Nephron progenitor cell (in vitro differentiated cells): ENCODE data around the gene IL17RC.

Experiments
- DNase-seq: peaks from one replicate; pipeline ENCODE4 v3.0.0; 2021
- H3K27ac Mint-ChIP-seq: 2 replicates; pipeline ENCODE4 v1.8.0; 2021; ENCODE audit warnings: mild to moderate bottlenecking, moderate library complexity, mixed read lengths
- H3K27me3 Mint-ChIP-seq: 2 replicates; pipeline ENCODE4 v1.8.0; 2021; ENCODE audit warnings: mild to moderate bottlenecking, low read depth, mixed read lengths; ENCODE audit not compliant: poor library complexity
- H3K36me3 Mint-ChIP-seq: 2 replicates; pipeline ENCODE4 v1.8.0; 2021; ENCODE audit warnings: low read depth, mixed read lengths
- H3K4me1 Mint-ChIP-seq: 2 replicates; pipeline ENCODE4 v1.8.0; 2021; ENCODE audit warnings: mixed read lengths
- H3K4me3 Mint-ChIP-seq: 2 replicates; pipeline ENCODE4 v1.8.0; 2021; ENCODE audit warnings: mild to moderate bottlenecking, moderate library complexity, mixed read lengths
- H3K9me3 Mint-ChIP-seq: 2 replicates; pipeline ENCODE4 v1.8.0; 2021; ENCODE audit warnings: mild to moderate bottlenecking, moderate library complexity, mixed read lengths
- TF ChIP-seq, protein P1 (sequence below): fragments of 200-600 bp; sonication (generic); IDR thresholded peaks from 2 replicates; pipeline ENCODE4 v1.5.0; 2021; ENCODE audit warnings: antibody characterized with exemption

IL17RC gene

DNA sequence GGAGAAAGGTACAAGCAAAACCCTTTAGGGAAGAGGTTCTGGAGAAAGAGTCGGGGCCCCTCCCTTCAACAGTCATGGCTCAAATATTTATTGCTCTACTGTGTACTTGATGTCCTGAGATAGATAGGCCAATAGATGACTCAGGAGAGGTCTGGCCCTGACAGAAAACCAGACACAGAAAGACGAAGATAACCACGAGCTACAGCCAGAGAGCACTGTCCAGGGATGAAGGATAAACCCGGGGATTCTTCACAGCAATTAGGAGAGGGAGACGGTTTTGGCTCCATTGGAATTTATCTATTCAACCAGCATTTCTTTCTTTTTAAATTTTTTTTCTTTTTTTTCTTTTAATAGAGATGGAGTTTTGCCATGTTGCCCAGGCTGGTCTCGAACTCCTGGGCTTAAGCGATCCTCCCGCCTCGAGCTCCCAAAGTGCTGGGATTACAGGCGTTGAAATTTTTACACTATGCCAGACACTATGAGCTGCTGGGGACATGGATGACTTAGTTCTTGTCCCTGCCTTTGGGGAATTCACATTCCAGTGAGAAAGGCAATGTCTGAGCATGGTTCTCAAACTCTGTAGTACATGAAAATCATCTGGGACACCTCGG lies 32.2 kb upstream of the IL17RC start:
- no peak for DNase-seq
- TF ChIP-seq, protein P1, sequence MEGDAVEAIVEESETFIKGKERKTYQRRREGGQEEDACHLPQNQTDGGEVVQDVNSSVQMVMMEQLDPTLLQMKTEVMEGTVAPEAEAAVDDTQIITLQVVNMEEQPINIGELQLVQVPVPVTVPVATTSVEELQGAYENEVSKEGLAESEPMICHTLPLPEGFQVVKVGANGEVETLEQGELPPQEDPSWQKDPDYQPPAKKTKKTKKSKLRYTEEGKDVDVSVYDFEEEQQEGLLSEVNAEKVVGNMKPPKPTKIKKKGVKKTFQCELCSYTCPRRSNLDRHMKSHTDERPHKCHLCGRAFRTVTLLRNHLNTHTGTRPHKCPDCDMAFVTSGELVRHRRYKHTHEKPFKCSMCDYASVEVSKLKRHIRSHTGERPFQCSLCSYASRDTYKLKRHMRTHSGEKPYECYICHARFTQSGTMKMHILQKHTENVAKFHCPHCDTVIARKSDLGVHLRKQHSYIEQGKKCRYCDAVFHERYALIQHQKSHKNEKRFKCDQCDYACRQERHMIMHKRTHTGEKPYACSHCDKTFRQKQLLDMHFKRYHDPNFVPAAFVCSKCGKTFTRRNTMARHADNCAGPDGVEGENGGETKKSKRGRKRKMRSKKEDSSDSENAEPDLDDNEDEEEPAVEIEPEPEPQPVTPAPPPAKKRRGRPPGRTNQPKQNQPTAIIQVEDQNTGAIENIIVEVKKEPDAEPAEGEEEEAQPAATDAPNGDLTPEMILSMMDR, result no peak
- Mint-ChIP-seq H3K36me3 (no peaks in the 10 kb centered on the region), H3K27me3 (peaks cover 5% of the 10 kb centered on the region), H3K9me3 (no peaks in the 10 kb centered on the region), H3K4me1 (peaks cover 8% of the 10 kb centered on the region), H3K27ac (peak overlapping the region; percentile 30), H3K4me3 (no peak overlapping the region)

DNA sequence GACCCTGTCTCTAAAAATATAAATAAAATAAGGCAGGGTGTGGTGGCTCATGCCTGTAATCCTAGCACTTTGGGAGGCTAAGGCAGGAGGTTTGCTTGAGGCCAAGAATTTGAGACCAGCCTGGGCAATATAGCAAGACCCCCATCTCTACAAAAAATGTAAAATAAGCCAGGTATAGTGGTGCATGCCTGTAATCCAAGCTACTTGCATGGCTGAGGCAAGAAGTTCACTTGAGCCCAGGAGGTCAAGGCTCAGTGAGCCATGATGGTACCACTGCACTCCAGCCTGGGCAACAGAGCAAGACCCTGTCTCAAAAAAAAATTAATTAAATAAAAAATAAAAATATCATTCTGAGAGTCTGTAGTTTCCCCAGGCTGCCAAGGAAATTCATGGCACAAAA lies 30.6 kb upstream of the IL17RC start:
- Mint-ChIP-seq H3K36me3 (no peaks in the 10 kb centered on the region), H3K4me1 (peaks cover 14% of the 10 kb centered on the region), H3K27me3 (peaks cover 3% of the 10 kb centered on the region), H3K9me3 (no peaks in the 10 kb centered on the region), H3K27ac (no peak overlapping the region), H3K4me3 (no peak overlapping the region)
- TF ChIP-seq, protein P1, result no peak
- no peak for DNase-seq

DNA sequence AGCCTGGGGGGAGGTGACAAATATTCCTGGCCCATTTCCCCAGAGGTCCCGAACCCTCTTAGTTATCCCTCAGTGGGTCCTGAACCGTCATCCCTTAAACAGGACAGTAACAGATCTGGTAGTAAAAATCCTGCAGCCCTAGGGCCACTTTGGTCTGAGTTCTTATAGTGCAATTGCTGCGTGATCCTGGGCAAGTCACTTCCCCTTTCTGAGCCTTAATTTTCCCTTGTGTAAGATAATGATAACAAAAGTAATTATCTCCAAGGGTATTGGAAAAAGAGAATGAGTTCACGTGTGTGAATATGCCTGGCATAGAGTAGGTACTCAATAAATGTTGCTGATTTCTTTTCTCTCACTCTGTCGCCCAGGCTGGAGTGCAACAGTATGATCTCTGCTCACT lies 29.4 kb upstream of the IL17RC start:
- Mint-ChIP-seq H3K27me3 (peaks cover 5% of the 10 kb centered on the region), H3K4me3 (no peak overlapping the region), H3K4me1 (peaks cover 22% of the 10 kb centered on the region), H3K36me3 (peaks cover 9% of the 10 kb centered on the region), H3K9me3 (no peaks in the 10 kb centered on the region), H3K27ac (no peak overlapping the region)
- TF ChIP-seq, protein P1, result no peak
- no peak for DNase-seq

DNA sequence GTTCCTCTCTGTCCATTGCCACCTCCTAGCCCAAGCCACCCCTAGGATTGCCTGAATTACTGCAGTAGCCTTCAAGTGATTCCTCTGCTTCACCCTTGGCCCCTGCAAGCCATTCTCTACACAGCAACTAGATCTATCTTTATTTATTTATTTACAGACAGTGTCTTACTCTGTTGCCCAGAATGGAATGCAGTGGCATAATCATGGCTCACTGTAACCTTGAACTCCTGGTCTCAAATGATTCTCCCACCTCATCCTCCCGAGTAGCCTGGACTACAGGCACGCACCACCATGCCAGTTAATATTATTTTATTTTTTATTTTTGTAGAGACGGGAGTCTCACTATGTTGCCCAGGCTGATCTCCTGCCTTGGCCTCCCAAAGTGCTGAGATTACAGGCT lies 28.4 kb upstream of the IL17RC start:
- H3K27me3 Mint-ChIP-seq, result peaks cover 6% of the 10 kb centered on the region
- no peak overlapping the region for H3K4me3 Mint-ChIP-seq
- peaks cover 19% of the 10 kb centered on the region for H3K36me3 Mint-ChIP-seq
- H3K9me3 Mint-ChIP-seq, result no peaks in the 10 kb centered on the region
- peaks cover 29% of the 10 kb centered on the region for H3K4me1 Mint-ChIP-seq
- no peak for DNase-seq
- no peak overlapping the region for H3K27ac Mint-ChIP-seq
- TF ChIP-seq, protein P1, result no peak

DNA sequence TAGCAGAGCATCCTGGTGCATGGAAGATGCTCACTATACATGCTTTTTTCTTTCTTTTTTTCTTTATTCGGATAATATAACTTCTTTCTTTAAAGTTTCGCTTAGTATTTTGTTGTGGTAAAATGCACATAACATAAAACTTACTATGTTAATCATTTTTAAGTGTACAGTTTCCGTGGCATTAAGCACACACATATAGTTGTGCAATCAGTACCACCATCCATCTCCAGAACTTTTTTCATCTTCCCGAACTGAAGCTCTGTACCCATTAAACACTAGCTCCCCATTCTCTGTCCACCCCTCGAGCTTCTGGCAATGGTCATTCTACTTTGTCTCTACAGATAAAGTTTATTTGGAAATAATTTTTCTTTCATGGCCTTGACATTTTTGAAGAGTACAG lies 27.5 kb upstream of the IL17RC start:
- Mint-ChIP-seq H3K4me1 (peaks cover 25% of the 10 kb centered on the region), H3K4me3 (no peak overlapping the region), H3K27me3 (peaks cover 6% of the 10 kb centered on the region), H3K36me3 (peaks cover 27% of the 10 kb centered on the region), H3K9me3 (no peaks in the 10 kb centered on the region), H3K27ac (no peak overlapping the region)
- DNase-seq, result no peak
- TF ChIP-seq, protein P1, result no peak
